ENCODE data around the gene SMCO2.

GRCh38 chr12:27523305-27523641, 76.7 kb downstream of the SMCO2 start:
- no peak for TF ChIP-seq CTCF (IDR thresholded peaks at IDR 0.05)
- no peak for TF ChIP-seq POLR2A (IDR thresholded peaks at IDR 0.05)

All from prostate gland (tissue), 2 donors.